Measurements from ENCODE around the gene EXOC1L.

DNA sequence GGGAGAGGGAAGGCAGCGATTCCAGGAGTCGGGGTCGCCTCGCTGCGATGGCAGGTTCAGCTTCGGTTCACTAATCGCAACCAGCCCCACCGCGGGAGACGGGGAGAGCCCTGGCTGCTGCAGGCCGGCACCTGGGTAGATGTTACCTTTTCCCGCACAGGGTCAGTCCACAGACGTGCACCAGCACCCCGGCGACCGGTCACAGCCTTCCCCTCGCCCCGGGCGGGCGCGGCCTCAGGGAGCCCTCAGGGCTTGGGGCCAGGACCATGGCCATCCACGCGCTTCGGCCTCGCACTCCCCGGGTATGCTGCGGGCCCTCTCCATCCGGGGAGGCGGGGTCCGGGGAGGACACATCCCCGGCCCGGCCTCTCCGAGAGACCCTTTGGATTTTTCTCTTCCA is 26.1 kb upstream of the EXOC1L start:
- TF ChIP-seq, protein P1, sequence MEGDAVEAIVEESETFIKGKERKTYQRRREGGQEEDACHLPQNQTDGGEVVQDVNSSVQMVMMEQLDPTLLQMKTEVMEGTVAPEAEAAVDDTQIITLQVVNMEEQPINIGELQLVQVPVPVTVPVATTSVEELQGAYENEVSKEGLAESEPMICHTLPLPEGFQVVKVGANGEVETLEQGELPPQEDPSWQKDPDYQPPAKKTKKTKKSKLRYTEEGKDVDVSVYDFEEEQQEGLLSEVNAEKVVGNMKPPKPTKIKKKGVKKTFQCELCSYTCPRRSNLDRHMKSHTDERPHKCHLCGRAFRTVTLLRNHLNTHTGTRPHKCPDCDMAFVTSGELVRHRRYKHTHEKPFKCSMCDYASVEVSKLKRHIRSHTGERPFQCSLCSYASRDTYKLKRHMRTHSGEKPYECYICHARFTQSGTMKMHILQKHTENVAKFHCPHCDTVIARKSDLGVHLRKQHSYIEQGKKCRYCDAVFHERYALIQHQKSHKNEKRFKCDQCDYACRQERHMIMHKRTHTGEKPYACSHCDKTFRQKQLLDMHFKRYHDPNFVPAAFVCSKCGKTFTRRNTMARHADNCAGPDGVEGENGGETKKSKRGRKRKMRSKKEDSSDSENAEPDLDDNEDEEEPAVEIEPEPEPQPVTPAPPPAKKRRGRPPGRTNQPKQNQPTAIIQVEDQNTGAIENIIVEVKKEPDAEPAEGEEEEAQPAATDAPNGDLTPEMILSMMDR (IDR thresholded peaks at IDR 0.05) = no peak
- TF ChIP-seq EP300 (IDR thresholded peaks at IDR 0.05) = no peak
- no peak for TF ChIP-seq POLR2A (IDR thresholded peaks at IDR 0.05)
- TF ChIP-seq POLR2AphosphoS5 (IDR thresholded peaks at IDR 0.05) = no peak
